Endometrium (tissue), 2 donors: ENCODE results near the gene SNRNP35.
"Not testable (repeated sequence)": the region's sequence is repeated elsewhere in the genome, so short reads cannot be mapped to it uniquely, and the experiment has no call there.

Experiments
- FAIRE-seq: peaks from 2 replicates; lab custom pipeline; 2012; peaks lifted over from hg19 to GRCh38; lab: Jason Lieb, UNC
- donor health status: control.
- donor health status: control.

SNRNP35 gene

GRCh38 chr12:123489580-123489979 is 31.6 kb downstream of the SNRNP35 start:
- no peak for FAIRE-seq

GRCh38 chr12:123490089-123490488 is 32.1 kb downstream of the SNRNP35 start:
- no peak for FAIRE-seq

- no peak for FAIRE-seq
Observed at GRCh38 chr12:123491056-123491455, 33.1 kb downstream of the SNRNP35 start.

- FAIRE-seq, result no peak
Observed at GRCh38 chr12:123491481-123491880, 33.5 kb downstream of the SNRNP35 start.

GRCh38 chr12:123492339-123493039 is 34.5 kb downstream of the SNRNP35 start:
- not testable (repeated sequence) for FAIRE-seq

- FAIRE-seq, result no peak
Observed at GRCh38 chr12:123494124-123494851, 36.3 kb downstream of the SNRNP35 start.

- FAIRE-seq, result no peak
Observed at GRCh38 chr12:123497065-123497464, 39.1 kb downstream of the SNRNP35 start.

- no peak for FAIRE-seq
Observed at GRCh38 chr12:123498126-123498825, 40.3 kb downstream of the SNRNP35 start.

- no peak for FAIRE-seq
Observed at GRCh38 chr12:123499332-123499731, 41.4 kb downstream of the SNRNP35 start.

- no peak for FAIRE-seq
Observed at GRCh38 chr12:123502163-123502704, 44.3 kb downstream of the SNRNP35 start.

GRCh38 chr12:123506059-123506842 is 48.3 kb downstream of the SNRNP35 start:
- FAIRE-seq, result no peak

- FAIRE-seq, result no peak
Observed at GRCh38 chr12:123506843-123507236, 48.9 kb downstream of the SNRNP35 start.

GRCh38 chr12:123512838-123513665 is 55.1 kb downstream of the SNRNP35 start:
- no peak for FAIRE-seq

- FAIRE-seq, result no peak
Observed at GRCh38 chr12:123513805-123514204, 55.9 kb downstream of the SNRNP35 start.

- not testable (repeated sequence) for FAIRE-seq
Observed at GRCh38 chr12:123514582-123515221, 56.8 kb downstream of the SNRNP35 start.

GRCh38 chr12:123516216-123516780 is 58.4 kb downstream of the SNRNP35 start:
- no peak for FAIRE-seq
